ENCODE measurements around the gene FIBCD1. TPM values are rescaled to one million over a fixed set of nuclear protein-coding genes. Genes with fewer than 3 reads are reported as not detected.

Gene FIBCD1
- total RNA-seq, 1 donor from 2014 or later, result 0.29 TPM

GRCh38 chr9:130945173-130945572 is 6.1 kb upstream of the FIBCD1 start:
- no peak overlapping the region for H3K4me3 ChIP-seq (ENCODE audit: low read depth, low read length)
- TF ChIP-seq CTCF (conservative IDR thresholded peaks at IDR 0.05; ENCODE audit: low read depth, low read length), result no peak
- no peak for DNase-seq (ENCODE audit: low read depth)

GRCh38 chr9:130944510-130945058 is 5.5 kb upstream of the FIBCD1 start:
- no peak for TF ChIP-seq CTCF (conservative IDR thresholded peaks at IDR 0.05; ENCODE audit: low read depth, low read length)
- DNase-seq (ENCODE audit: low read depth), result no peak
- no peak overlapping the region for H3K4me3 ChIP-seq (ENCODE audit: low read depth, low read length)

- H3K4me3 ChIP-seq (ENCODE audit: low read depth, low read length), result no peak overlapping the region
- DNase-seq (ENCODE audit: low read depth), result no peak
- TF ChIP-seq CTCF (conservative IDR thresholded peaks at IDR 0.05; ENCODE audit: low read depth, low read length), result no peak
Observed at GRCh38 chr9:130943777-130944176, 4.7 kb upstream of the FIBCD1 start.

- TF ChIP-seq CTCF (conservative IDR thresholded peaks at IDR 0.05; ENCODE audit: low read depth, low read length), result no peak
- no peak for DNase-seq (ENCODE audit: low read depth)
- H3K4me3 ChIP-seq (ENCODE audit: low read depth, low read length), result no peak overlapping the region
Observed at GRCh38 chr9:130943221-130943620, 4.2 kb upstream of the FIBCD1 start.

GRCh38 chr9:130942679-130943078 is 3.6 kb upstream of the FIBCD1 start:
- no peak for DNase-seq (ENCODE audit: low read depth)
- TF ChIP-seq CTCF (conservative IDR thresholded peaks at IDR 0.05; ENCODE audit: low read depth, low read length), result no peak
- no peak overlapping the region for H3K4me3 ChIP-seq (ENCODE audit: low read depth, low read length)

- no peak for DNase-seq (ENCODE audit: low read depth)
- H3K4me3 ChIP-seq (ENCODE audit: low read depth, low read length), result no peak overlapping the region
- no peak for TF ChIP-seq CTCF (conservative IDR thresholded peaks at IDR 0.05; ENCODE audit: low read depth, low read length)
Observed at GRCh38 chr9:130942084-130942483, 3.0 kb upstream of the FIBCD1 start.
